ENCODE measurements around the gene SYNE4. TPM values are rescaled to one million over a fixed set of nuclear protein-coding genes. Genes with fewer than 3 reads are reported as not detected.

Gene SYNE4
- total and polyA plus RNA-seq, 9 of the 15 experiments (the other 6 are each of a cell fraction or from before 2014, with no cell fraction given): 0.03 to 0.65 (median 0.29) TPM

DNA sequence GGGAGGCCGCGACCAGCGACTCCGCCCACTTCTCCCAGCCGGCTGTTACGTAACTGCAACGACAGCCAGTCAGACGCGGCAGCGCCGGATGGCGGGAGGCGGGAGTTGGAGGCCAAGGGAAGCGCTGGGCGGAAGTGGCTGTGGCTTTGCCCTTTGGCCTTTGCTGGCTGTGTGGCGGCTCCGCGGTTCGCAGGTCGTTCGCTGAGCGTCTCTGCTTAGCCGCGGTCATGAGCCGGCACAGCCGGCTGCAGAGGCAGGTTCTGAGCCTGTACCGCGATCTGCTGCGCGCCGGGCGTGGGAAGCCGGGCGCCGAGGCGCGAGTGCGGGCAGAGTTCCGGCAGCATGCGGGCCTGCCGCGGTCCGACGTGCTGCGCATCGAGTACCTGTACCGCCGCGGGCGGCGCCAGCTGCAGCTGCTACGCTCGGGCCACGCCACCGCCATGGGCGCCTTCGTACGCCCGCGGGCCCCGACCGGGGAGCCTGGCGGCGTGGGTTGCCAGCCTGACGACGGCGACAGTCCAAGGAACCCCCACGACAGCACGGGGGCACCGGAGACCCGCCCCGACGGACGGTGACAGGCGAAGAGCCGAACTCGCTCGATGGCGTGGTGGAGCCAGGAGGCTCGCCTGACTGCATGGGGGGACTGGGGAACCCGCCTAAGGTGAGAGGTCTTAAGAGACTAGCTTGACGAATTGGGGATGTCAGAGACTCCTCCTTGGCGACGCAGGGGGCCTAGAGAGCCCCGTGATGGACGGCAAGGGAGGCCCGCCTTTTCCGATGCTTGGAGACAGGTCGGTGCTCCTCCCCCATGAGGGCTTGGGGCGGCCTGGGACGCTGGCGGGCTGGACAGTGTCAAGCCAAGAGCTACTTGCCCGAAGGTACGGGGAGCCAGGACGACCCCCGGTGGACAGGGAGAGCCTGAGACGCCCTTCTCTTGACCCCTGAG, 13.3 kb downstream of the SYNE4 start, which contains the start of gene SDHAF1 (continued):
- TF ChIP-seq ZNF318 (IDR thresholded peaks at IDR 0.05; ENCODE audit: borderline replicate concordance in 1 of 2, low read depth in 1 of 2) (no peak), ZNF12 (CRISPR knock-in tag; IDR thresholded peaks at IDR 0.05) (peak; percentile 75; the same call in 1 of the 2 replicates), POLR2AphosphoS2 (IDR thresholded peaks at IDR 0.05; ENCODE audit: low read length) (no peak), ARID2 (IDR thresholded peaks at IDR 0.05) (no peak), ZBTB11 (CRISPR knock-in tag; IDR thresholded peaks at IDR 0.05) (peak in 1 of 3 experiments; percentile 52; a peak in 1 of 6 replicates), PKNOX1 (IDR thresholded peaks at IDR 0.05) (peak; percentile 92), FOXO4 (CRISPR knock-in tag; IDR thresholded peaks at IDR 0.05) (no peak), SRSF3 (IDR thresholded peaks at IDR 0.05; ENCODE audit: insufficient read depth, low read length) (0 out of 2 replicates have a peak, but pooled peaks have one; percentile 26)
- TF ChIP-seq, protein P1, sequence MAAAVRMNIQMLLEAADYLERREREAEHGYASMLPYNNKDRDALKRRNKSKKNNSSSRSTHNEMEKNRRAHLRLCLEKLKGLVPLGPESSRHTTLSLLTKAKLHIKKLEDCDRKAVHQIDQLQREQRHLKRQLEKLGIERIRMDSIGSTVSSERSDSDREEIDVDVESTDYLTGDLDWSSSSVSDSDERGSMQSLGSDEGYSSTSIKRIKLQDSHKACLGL (CRISPR knock-in tag; IDR thresholded peaks at IDR 0.05; ENCODE audit: borderline replicate concordance, poor library complexity, severe bottlenecking): no peak

Data from K562 (cell line).